Measurements from ENCODE around the gene KAZALD1.
A peak's percentile ranks its signal among the peaks of the same experiment; 100 is the strongest.

KAZALD1 gene, protein sequence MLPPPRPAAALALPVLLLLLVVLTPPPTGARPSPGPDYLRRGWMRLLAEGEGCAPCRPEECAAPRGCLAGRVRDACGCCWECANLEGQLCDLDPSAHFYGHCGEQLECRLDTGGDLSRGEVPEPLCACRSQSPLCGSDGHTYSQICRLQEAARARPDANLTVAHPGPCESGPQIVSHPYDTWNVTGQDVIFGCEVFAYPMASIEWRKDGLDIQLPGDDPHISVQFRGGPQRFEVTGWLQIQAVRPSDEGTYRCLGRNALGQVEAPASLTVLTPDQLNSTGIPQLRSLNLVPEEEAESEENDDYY

GRCh38 chr10:101061624-101062231 is at the start of gene KAZALD1:
Gene KAZALD1, plus strand, starts transcription at chr10:101061989. Its CDS starts 604 bp downstream, at chr10:101062593.
- no peak for DNase-seq

- peak; percentile 82 for DNase-seq
Measured at GRCh38 chr10:101012525-101013364, 49.0 kb upstream of the KAZALD1 start.

DNA sequence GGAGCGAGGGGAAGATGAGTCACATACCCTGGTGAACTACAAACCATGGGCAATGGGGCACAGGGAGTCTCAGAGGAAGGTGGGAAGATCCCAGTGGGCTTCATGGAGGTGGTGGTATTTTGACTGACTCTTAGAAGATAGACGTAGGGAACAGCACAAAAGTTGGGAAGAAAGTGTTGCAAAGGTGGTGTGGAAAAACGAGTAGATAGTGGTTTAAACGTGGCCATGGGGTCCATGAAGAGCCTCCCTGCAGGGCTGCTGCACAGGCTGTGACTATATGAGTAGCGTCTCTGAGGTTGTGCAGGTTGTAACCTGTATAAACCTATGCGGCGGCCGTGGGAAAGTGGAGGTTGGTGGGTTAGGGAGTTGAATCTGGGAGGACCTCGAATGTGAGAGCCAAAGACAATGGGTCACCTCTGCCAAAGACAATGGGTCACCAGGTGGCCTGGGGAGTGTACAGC is 48.4 kb upstream of the KAZALD1 start:
- DNase-seq: no peak

GRCh38 chr10:101014230-101014884 is 47.4 kb upstream of the KAZALD1 start:
- peak; percentile 84 to 87 for DNase-seq

DNA sequence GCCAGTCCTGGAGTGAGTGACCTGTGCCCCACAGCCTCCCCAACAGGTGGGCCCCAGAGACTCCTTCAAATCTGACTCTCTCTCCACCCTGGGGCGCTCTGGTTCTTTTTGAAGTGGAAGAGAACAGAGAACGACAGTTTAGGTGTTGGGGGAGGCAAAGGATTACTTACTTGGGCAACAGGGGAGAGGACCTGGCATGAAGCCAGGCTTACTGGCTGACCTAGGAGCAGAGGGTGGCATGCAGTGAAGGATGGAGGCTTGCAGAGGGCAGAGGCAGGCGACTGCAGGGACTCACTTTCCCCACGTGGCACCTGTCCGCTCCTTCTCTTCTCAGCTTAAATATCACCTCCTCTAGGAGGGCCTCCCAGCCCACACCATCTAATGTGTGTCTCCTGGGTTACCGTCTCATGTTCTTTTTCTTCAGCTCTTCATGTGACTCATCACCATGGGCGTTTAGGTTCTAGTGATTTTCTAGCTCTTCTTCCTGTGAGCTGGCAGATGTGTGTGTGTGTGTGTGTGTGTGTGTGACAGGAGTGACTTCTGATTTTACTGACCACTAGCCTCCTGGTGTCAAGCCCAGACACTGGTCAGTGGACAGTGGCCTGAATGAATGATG is 46.7 kb upstream of the KAZALD1 start:
- peak in 1 of 2 donors; percentile 19 for DNase-seq

DNA sequence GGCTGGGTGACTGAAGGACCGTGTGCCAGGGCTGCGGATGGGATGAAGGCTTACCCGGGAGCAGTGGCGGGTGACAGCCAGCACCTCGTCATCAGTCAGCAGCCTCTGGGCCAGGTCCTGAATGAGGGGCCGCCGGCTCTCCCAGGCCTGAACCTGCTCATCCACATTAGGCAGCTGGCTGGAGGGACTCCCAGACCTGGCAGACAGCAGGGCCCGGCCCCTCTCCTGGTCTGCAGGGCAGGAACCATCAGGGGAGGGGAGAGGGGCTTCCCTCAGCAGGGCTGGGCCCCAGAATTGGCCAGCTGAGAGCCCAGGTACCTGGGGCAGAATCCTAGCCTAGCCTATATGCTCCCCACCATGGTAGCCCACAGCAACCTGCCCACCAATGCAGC is 46.2 kb upstream of the KAZALD1 start:
- DNase-seq: no peak

- no peak for DNase-seq
Measured at GRCh38 chr10:101016814-101017213, 45.0 kb upstream of the KAZALD1 start.

DNA sequence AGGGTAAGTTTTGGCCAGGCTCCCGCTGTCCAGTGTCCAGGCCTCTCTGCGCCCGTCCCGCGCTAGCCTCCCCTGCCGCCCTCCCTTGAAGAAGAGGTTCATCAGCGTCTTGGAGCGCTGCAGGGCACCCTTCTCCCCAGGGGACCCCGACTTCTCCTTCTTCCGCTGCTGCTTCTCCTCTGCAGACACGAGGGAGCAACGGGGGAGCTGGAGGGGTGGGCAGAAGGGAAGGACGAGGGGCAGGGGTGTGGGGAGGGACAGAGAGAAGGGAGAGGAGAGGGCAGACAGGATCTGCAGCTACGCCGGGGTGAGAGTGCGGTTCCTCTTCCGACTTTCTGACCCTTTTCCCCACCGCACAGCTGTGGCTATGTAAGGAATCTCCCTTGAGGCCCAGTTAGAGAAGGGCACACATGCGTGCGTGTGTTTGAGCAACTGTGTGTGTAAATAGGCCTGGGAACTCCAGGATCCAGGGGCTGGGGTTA is 43.6 kb upstream of the KAZALD1 start:
- DNase-seq: no peak

DNA sequence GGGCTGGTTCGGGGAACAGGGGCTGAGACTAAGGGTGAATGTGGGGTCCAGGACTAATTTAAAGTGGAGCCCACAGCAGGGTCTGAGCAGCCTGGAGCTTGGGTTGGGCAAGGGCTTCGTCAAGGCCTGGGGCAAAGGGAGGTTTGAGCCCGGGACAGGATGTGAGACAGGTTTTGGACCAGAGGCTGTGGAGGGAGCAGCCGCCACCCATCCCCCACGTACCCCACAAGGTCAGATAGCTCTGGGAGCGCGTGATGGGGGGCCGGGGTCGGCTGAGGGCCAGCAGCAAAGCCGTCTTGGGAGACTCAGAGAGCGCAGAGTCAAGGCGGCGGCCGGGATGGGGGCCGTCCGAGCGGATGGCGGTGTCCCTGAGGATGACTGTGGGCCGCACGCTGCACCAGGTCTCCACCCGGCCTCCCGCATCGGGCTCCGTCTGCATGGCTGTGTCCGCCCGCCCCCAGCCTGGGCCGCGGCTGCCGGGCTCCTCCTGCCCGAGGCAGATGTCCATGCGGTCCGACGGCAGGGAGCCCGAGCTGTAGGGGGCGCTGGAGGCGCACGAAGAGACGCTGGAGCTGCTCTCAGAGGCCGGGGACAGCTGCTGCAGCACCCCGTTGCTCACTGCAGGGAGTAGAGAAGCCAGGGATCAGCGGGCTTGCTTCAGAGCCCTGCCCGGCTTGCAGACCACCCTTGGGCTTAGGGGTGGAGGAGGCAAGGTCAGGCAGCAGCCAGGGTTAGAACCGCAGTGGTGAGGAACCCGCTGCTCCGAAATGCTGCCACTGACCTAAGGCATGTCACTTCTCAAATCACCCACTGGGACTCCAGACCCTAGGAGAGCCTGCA is 43.0 kb upstream of the KAZALD1 start:
- peak; percentile 83 for DNase-seq

- no peak for DNase-seq
Measured at GRCh38 chr10:101019440-101019703, 42.4 kb upstream of the KAZALD1 start.

DNA sequence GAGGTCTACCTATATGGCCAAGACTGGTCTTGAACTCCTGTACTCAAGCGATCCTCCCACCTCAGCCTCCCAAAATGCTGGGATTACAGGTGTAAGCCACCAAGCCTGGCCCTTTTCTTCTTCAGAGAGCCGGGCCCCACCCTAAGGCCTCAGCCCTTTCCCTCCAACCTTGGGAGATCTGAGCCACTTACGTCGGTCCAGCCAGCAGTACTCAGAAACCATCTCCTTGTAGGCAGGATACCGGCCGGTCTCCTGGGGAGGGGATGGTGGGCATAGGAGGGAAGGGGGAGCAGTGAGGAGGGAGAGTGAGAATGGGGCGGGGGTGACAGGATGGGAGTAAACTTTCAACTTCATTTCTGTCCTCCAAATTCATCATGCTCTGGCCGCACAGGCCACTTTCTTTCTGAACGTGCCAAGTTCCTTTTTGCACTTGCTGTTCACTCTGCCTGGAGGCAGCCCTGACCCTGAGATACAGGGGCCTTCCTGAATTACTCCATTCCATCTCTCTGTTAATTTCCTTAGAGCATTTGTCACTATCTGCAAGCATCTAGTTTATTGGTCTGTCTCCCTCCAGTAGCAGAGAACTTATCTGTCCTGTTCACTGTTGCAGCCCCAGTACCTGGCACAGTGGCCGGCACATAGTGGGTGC is 41.2 kb upstream of the KAZALD1 start:
- DNase-seq: no peak

DNA sequence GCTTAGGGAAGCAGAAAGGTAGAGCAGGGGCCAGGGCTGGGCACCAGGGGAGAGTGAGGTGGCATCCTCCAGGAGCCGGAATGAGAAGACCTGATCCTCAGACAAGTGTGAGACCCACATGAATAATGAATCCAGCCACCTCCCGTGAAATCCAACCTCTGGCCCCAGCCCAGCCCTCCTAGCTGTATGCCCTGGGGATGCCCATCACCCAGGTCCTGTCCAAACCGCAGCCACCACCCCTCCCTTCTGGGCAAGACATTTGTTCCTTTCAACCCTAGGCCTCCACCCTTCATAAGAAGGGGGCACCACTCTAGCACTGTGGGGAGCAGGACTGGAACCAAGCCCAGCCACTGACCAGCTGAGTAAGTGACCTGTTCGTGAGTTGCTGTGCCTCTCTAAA is 40.5 kb upstream of the KAZALD1 start:
- no peak for DNase-seq

GRCh38 chr10:101021692-101022251 is 40.0 kb upstream of the KAZALD1 start:
- no peak for DNase-seq

DNA sequence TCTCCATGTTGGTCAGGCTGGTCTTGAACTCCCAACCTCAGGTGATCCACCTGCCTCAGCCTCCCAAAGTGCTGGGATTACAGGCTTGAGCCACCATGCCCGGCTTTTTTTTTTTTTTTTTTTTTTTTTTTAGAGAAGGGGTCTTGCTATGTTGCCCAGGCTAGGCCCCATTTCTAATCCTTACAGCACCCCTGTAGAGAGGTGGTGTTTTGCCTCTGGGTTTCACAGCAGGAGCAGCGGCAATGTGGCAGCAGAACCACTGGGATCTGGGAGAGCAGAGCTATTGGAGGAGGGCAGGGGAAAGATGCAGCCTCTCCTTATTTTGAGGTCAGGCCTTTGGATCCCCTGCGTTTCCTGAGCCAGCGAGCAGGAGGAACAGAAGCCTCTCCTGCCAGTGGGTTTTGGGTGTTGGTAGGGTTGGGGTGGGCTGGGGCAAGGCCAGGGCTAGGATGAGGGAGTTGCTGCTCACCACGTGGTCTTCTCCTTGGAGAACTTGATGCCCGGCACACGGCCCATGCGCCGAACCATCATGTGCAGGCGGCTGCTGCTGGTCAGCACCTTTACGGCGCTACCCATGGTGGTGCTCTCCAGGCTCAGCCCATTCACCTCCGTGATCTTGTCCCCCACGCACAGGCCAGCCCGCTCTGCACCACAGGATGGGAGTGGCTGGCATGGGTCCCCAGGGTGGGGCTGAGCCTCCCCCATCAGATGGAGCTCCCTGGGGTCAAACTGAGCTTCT is 38.7 kb upstream of the KAZALD1 start:
- DNase-seq: no peak

DNA sequence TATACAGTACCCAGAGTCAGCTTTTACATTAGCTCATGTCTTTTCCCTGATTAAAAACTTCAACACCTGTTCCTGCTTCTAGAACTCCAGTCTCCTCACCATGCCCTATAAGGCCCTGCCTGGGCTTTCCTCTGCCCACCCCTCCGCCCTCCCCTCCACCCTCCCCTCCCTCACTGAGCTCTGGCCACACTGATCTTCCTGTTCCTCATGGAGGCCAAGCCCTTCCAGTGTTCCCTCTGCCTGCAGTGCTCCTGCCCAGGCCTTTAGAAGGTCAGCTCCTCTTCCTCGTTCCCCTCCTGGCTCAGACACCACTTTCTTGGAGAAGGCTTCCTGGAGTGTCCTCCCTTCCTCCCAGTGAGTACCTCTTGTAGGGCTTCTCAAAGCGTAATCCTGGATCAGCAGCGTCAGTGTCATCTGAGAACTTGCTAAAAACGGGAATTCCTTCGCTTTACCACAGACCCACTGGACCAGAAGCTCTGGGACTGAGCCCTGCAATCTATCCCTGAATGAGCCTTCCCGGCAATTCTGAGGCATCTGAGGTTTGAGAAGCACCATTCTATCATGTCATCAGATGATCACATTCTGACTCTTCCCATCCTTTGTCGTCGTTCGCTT is 34.6 kb upstream of the KAZALD1 start:
- no peak for DNase-seq

DNA sequence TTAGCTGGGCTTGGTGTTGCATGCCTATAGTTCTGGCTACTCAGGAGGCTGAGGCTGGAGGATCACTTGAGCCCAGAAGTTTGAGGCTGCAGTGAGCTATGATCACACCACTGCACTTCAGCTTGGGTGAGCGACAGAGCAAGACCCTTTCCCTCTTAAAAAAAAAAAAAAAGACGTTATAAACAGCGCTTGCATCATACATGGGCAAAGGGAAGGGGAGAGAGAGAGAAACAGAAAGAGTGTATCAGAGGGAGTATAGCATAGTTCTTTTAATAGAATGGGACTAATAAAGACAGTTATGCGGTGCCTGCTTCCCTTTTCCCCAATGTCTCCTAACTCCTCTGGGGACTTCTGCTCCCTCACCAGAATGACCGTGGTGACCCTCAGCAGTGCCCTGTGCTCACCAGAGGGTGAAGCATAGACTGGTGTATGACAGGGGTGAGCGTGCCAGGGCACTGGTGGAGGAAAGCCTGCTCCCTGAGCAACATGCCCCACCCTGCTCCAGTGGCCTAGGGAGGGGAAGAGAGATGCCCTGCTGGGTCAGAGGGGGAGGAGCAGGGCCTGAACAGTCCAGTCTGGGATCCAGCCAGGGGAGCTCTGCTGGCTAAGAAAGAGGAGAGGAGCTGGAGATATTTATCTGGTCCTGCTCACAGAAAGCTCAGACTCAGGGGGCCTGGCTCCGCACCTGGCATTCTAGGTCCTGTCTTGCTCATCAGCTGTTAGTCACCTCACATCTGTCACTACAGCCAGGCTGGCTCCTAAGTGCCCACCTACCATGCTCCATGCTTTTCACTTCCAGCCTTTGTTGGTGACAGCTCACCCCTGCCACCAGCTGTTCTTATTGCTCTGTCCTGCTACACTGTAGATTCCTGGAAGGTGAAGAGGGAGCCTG is 33.1 kb upstream of the KAZALD1 start:
- DNase-seq: no peak

GRCh38 chr10:101029520-101030295 is 32.1 kb upstream of the KAZALD1 start:
- DNase-seq: no peak

Data from stimulated activated CD4-positive, alpha-beta T cell treated with anti-CD3 and anti-CD28 coated beads, Interleukin-2, amount 100 ng/mL, for 48 hours (primary cell).